Activated CD4-positive, alpha-beta T cell treated with anti-CD3 and anti-CD28 coated beads for 36 hours (primary cell): ENCODE measurements around the gene MICALL2. TPM values are rescaled to one million over a fixed set of nuclear protein-coding genes. Genes with fewer than 3 reads are reported as not detected.

Experiments used
- ATAC-seq: fragments of 200-7000 bp; cut with Tn5 transposase; one replicate; pipeline ENCODE4 v1.10.0; 2021; ENCODE audit warnings: mild to moderate bottlenecking, moderate library complexity
- CTCF ChIA-PET: fragments of 350-600 bp; sonication (Branson Sonifier 250); formaldehyde crosslinking; loops from one replicate; lab custom pipeline; 2021; ENCODE audit warnings: antibody characterized with exemption; lab: Charles Lee
- POLR2A ChIA-PET: fragments of 350-600 bp; sonication (Branson Sonifier 250); formaldehyde crosslinking; loops from one replicate; lab custom pipeline; 2021; ENCODE audit warnings: antibody characterized with exemption, inconsistent platforms; lab: Charles Lee
- DNase-seq: peaks from one replicate; pipeline ENCODE4 v3.0.0-alpha.2; 2020
- H3K27ac Mint-ChIP-seq: one replicate; pipeline ENCODE4 v1.8.0; 2021; ENCODE audit warnings: mixed read lengths
- H3K27me3 Mint-ChIP-seq: one replicate; pipeline ENCODE4 v1.8.0; 2021; ENCODE audit warnings: mixed read lengths
- H3K36me3 Mint-ChIP-seq: one replicate; pipeline ENCODE4 v1.8.0; 2021; ENCODE audit warnings: low read depth, mixed read lengths
- H3K4me1 Mint-ChIP-seq: one replicate; pipeline ENCODE4 v1.8.0; 2021; ENCODE audit warnings: mixed read lengths
- H3K4me3 Mint-ChIP-seq: one replicate; pipeline ENCODE4 v1.8.0; 2021; ENCODE audit warnings: mild to moderate bottlenecking, moderate library complexity, mixed read lengths
- H3K9me3 Mint-ChIP-seq: one replicate; pipeline ENCODE4 v1.8.0; 2021; ENCODE audit warnings: low read depth, mixed read lengths
- intact Hi-C, 2 experiments: fragments of 100-400 bp; cut with DNase I in 1 of 2; cut with micrococcal nuclease in 1 of 2; formaldehyde crosslinking; loops; one replicate each; pipeline versions ENCODE4 v1.14.2 to v1.15.1; 2022 to 2024; cut with DNase I, micrococcal nuclease
- total RNA-seq, 2 experiments: library from RNA; stranded (reverse); gene quantifications; one replicate each; pipeline ENCODE4 v1.2.3, GENCODE V29; 2021

MICALL2 gene
- total RNA-seq, 2 experiments from 2014 or later, result 1.9 to 2.7 TPM

- H3K4me1 Mint-ChIP-seq, result no peaks in the 10 kb centered on the region
- no peak overlapping the region for H3K27ac Mint-ChIP-seq
- no peak for ATAC-seq
- intact Hi-C loops, result no loop called here
- no peak overlapping the region for H3K4me3 Mint-ChIP-seq
- POLR2A ChIA-PET, result no interaction called here
- no peaks in the 10 kb centered on the region for H3K9me3 Mint-ChIP-seq
- H3K36me3 Mint-ChIP-seq, result no peaks in the 10 kb centered on the region
- peaks cover 9% of the 10 kb centered on the region for H3K27me3 Mint-ChIP-seq
- CTCF ChIA-PET, result interaction anchor here (0.5 kb wide), 1 partner anchor 41 kb away, joined by 3 read pairs; no protein-coding TSS in a partner anchor
- DNase-seq, result no peak
These were observed 32.8 kb downstream of the MICALL2 start for GRCh38 chr7:1426474-1426873.

DNA sequence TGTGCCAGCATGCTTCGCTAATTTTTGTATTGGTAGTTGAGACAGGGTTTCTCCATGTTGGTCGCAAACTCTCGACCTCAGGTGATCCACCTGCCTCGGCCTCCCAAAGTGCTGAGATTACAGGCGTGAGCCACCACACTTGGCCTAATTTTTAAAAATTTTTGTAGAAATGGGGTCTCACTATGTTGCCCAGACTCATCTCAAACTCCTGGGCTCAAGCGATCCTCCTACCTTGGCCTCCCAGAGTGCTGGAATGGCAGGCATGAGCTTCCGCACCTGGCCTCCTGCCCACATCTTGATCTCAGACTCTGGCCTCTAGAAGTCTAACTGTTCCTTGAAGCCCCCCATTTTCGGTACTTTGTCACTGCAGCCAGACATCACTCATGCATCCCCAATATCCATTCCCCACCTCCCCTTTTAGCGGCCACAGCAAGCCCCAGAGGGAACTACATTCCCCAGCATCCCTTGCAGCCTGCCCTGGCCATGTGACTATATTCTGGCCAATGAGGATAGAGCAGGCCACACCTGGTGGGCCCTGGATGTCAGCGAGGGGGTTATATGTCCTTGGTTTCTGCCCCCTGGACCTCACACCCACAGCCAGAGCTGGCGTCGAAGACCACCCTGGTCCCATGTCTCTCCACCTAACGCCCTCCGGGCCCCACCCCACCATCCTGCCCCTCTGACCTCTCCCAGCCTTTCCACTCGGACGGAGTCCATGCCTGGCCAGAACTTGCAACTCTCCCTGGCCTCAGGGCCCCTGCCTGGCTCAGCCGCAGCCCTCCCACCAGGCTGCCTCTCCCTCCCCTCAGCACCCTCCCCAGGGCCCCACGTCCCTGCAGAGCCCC, 33.8 kb downstream of the MICALL2 start:
- no peaks in the 10 kb centered on the region for H3K9me3 Mint-ChIP-seq
- peaks cover 11% of the 10 kb centered on the region for H3K27me3 Mint-ChIP-seq
- H3K36me3 Mint-ChIP-seq, result no peaks in the 10 kb centered on the region
- H3K4me1 Mint-ChIP-seq, result no peaks in the 10 kb centered on the region
- no peak overlapping the region for H3K4me3 Mint-ChIP-seq
- ATAC-seq, result peak; percentile 84
- intact Hi-C loops, result no loop called here
- no peak for DNase-seq
- CTCF ChIA-PET, result interaction anchor here (0.6 to 1.6 kb wide), 2 partner anchors 9 to 133 kb away, joined by 4 to 5 read pairs; no protein-coding TSS in a partner anchor
- POLR2A ChIA-PET, result no interaction called here
- H3K27ac Mint-ChIP-seq, result no peak overlapping the region

DNA sequence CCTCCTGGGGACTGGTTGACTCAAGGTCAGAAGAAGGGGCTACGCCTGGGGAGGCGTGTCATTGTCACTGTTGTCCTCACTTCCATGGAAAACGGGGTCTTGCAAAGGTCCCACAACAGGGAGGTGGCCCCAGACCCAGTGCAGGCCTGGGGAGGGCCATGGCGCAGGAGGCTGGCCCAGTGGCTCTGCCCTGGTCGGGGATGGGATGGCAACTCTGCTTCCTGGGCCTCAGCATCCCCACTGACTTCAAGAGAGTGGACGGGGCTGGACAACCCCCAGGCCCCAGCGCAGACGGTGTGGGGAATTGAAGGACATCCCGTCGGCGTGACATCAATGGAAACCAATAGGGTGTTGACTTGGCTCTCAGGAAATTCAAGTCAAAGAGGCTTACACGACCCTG, 35.2 kb downstream of the MICALL2 start:
- no peak overlapping the region for H3K4me3 Mint-ChIP-seq
- DNase-seq (no peak), ATAC-seq (no peak)
- POLR2A ChIA-PET, result no interaction called here
- intact Hi-C loops, result no loop called here
- H3K36me3 Mint-ChIP-seq, result no peaks in the 10 kb centered on the region
- CTCF ChIA-PET, result interaction anchor here (0.8 to 1.6 kb wide), 2 partner anchors 11 to 420 kb away, joined by 3 to 5 read pairs; no protein-coding TSS in a partner anchor
- H3K27me3 Mint-ChIP-seq, result peaks cover 15% of the 10 kb centered on the region
- H3K4me1 Mint-ChIP-seq, result no peaks in the 10 kb centered on the region
- H3K27ac Mint-ChIP-seq, result no peak overlapping the region
- no peaks in the 10 kb centered on the region for H3K9me3 Mint-ChIP-seq

- Mint-ChIP-seq H3K27ac (no peak overlapping the region), H3K4me1 (peaks cover 4% of the 10 kb centered on the region), H3K4me3 (no peak overlapping the region), H3K9me3 (no peaks in the 10 kb centered on the region), H3K36me3 (no peaks in the 10 kb centered on the region), H3K27me3 (peaks cover 16% of the 10 kb centered on the region)
- DNase-seq (no peak), ATAC-seq (no peak)
- CTCF ChIA-PET, result interaction anchor here (0.7 to 1.9 kb wide), 3 partner anchors 9 to 15 kb away, joined by 3 to 5 read pairs (median 3); no protein-coding TSS in a partner anchor
- intact Hi-C loops, result no loop called here
- POLR2A ChIA-PET, result no interaction called here
These were observed 35.9 kb downstream of the MICALL2 start for GRCh38 chr7:1423264-1423811.

DNA sequence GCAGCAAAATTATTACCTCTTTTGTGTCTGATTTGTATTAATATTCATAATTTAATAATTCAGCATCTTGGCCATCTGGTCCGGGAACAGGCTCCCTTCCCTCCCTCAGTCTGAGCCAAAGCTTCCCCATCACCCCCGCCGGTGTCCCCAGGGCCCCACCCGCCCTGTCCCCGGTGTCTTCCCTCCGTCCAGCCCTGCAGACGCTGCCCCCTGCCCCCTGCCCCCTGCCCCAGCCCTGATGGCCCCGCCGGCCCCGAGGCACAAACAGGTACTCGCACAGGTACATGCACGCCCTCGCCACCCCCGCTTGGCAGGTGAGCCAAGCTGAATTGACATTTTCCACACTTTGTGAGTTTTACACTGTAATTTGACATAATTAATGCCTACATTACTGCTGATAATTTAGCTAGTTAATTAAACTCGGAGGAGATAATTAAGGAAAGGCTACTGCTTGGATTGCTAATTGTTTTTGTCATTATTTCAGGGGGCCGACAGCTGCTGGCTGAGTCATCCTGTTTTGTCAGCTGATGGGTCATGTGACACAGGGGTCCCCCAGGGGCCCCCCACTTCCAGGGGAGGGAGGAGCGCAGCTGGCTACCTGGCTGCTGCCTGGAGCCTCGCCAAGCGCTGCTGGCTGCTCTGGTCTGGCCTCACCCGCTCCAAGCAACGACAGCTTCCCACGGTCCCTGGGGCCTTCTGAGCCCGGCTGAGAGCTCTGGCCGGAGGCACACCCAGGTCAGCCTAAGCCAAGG, 36.6 kb downstream of the MICALL2 start:
- peaks cover 10% of the 10 kb centered on the region for H3K4me1 Mint-ChIP-seq
- no peaks in the 10 kb centered on the region for H3K36me3 Mint-ChIP-seq
- no peaks in the 10 kb centered on the region for H3K9me3 Mint-ChIP-seq
- peaks cover 19% of the 10 kb centered on the region for H3K27me3 Mint-ChIP-seq
- no peak for ATAC-seq
- DNase-seq, result no peak
- no peak overlapping the region for H3K4me3 Mint-ChIP-seq
- CTCF ChIA-PET, result interaction anchor here (0.6 to 1.9 kb wide), 5 partner anchors 10 to 576 kb away, joined by 3 to 5 read pairs (median 3); no protein-coding TSS in a partner anchor
- no peak overlapping the region for H3K27ac Mint-ChIP-seq
- POLR2A ChIA-PET, result no interaction called here
- intact Hi-C loops, result no loop called here

DNA sequence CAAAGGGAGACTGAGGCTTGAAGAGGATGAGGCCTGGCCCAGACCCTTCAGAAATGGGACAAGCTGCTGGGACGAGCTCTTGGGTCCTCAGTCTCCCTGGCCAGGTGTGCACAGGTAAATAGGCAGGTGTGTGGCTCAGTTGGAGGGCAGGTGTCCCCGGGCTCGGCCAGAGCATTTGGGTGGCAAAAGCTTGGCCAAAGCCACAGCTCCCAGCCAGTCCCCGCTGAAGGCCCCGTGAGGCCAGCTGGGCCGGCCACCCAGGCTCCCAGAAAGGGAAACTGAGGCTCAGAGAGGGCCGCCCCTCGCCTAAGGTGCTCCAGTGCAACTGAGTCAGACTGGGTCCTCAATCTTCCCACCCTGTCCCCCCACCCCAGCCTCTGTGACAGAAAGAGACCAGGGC, 37.3 kb downstream of the MICALL2 start:
- Mint-ChIP-seq H3K4me1 (peaks cover 17% of the 10 kb centered on the region), H3K27me3 (peaks cover 19% of the 10 kb centered on the region), H3K4me3 (no peak overlapping the region), H3K27ac (no peak overlapping the region), H3K9me3 (no peaks in the 10 kb centered on the region), H3K36me3 (no peaks in the 10 kb centered on the region)
- ATAC-seq, result no peak
- intact Hi-C loops, result no loop called here
- DNase-seq, result no peak
- ChIA-PET POLR2A (no interaction called here), CTCF (interaction anchor here (1.9 kb wide), 1 partner anchor 11 kb away, joined by 5 read pairs; no protein-coding TSS in a partner anchor)

GRCh38 chr7:1421020-1421790, 38.1 kb downstream of the MICALL2 start:
- Mint-ChIP-seq H3K27me3 (peaks cover 21% of the 10 kb centered on the region), H3K36me3 (no peaks in the 10 kb centered on the region), H3K4me1 (peaks cover 21% of the 10 kb centered on the region), H3K9me3 (no peaks in the 10 kb centered on the region), H3K27ac (no peak overlapping the region), H3K4me3 (no peak overlapping the region)
- no peak for ATAC-seq
- ChIA-PET CTCF (interaction anchor here (1.9 kb wide), 1 partner anchor 11 kb away, joined by 5 read pairs; no protein-coding TSS in a partner anchor), POLR2A (no interaction called here)
- DNase-seq, result no peak
- intact Hi-C loops, result no loop called here

DNA sequence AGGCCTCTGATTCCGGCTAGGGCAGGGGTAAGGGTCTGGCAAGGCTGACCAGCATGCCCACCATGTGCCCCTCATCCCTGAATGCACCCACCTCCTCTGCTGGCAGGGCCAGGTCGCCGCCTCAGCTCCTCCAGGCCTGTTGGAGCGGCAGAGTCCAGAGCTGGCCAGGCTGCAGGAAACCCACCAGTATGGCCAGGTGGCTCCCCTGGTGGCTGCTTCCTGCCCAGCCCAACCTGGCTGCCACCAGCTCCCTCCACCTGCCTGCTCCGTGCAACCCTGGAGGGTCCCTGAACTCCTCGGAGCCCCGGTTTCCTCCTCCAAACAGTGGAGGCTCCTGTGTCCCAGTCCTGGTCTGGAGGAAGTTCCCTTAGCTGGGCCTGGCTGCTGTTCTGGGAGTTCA, 39.6 kb downstream of the MICALL2 start:
- H3K4me1 Mint-ChIP-seq, result peaks cover 22% of the 10 kb centered on the region
- H3K36me3 Mint-ChIP-seq, result no peaks in the 10 kb centered on the region
- intact Hi-C loops, result no loop called here
- POLR2A ChIA-PET, result no interaction called here
- no peak overlapping the region for H3K4me3 Mint-ChIP-seq
- DNase-seq (no peak), ATAC-seq (no peak)
- H3K9me3 Mint-ChIP-seq, result no peaks in the 10 kb centered on the region
- H3K27me3 Mint-ChIP-seq, result peaks cover 23% of the 10 kb centered on the region
- CTCF ChIA-PET, result interaction anchor here (0.7 kb wide), 1 partner anchor 235 kb away, joined by 4 read pairs; no protein-coding TSS in a partner anchor
- no peak overlapping the region for H3K27ac Mint-ChIP-seq

- H3K27ac Mint-ChIP-seq, result no peak overlapping the region
- CTCF ChIA-PET, result interaction anchor here (0.7 kb wide), 1 partner anchor 235 kb away, joined by 4 read pairs; no protein-coding TSS in a partner anchor
- intact Hi-C loops, result no loop called here
These were observed 40.0 kb downstream of the MICALL2 start for GRCh38 chr7:1419310-1419634.

DNA sequence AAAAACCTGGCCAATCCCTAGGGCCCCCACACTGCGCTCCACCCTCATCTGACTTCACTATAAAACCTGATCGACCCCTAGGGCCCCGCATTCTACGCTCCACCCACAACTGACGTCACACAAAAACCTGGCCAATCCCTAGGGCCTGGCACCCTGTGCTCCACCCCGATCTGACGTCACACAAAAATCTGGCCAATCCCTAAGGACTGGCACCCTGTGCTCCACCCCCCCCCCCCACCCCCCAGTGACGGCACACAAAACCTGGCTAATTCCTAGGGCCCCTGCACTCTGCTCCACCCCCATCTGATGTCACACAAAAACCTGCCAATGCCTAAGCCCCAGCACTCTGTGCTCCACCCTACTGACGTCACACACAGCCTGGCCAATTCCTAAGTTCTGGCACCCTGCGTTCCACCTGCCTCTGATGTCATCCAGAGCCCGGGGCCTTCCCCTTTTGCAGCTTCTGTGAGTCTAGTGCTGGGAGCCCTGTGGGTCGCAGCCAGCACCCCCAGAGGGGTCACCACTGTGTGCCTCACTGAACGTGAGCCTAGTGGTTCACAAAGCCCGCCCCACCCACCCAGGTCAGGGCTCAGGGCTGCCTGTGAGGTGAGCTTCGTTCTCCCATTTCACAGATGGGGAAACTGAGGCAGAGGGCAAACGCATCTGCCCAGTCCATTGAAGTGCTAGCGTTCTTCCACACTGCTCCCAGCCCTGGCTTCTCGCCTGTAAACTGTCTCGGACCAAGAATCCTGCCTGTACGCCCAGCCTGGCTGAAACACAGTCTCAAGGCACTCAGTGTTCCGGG, 40.6 kb downstream of the MICALL2 start:
- POLR2A ChIA-PET, result no interaction called here
- intact Hi-C loops, result no loop called here
- no peaks in the 10 kb centered on the region for H3K9me3 Mint-ChIP-seq

More at GRCh38 chr7:1419310-1419634, 40.0 kb downstream of the MICALL2 start:
- Mint-ChIP-seq H3K4me1 (peaks cover 22% of the 10 kb centered on the region), H3K4me3 (no peak overlapping the region), H3K36me3 (no peaks in the 10 kb centered on the region), H3K27me3 (peaks cover 23% of the 10 kb centered on the region), H3K9me3 (no peaks in the 10 kb centered on the region)
- ATAC-seq (no peak), DNase-seq (no peak)
- POLR2A ChIA-PET, result no interaction called here

More for the DNA sequence above, 40.6 kb downstream of the MICALL2 start:
- ATAC-seq, result no peak
- CTCF ChIA-PET, result interaction anchor here (0.6 to 1.6 kb wide), 4 partner anchors 10 to 223 kb away, joined by 3 to 5 read pairs (median 3); no protein-coding TSS in a partner anchor
- Mint-ChIP-seq H3K27ac (peak overlapping the region; percentile 37), H3K27me3 (peaks cover 22% of the 10 kb centered on the region), H3K4me3 (no peak overlapping the region), H3K4me1 (peaks cover 22% of the 10 kb centered on the region), H3K36me3 (no peaks in the 10 kb centered on the region)
- DNase-seq, result no peak
